NT2/D1 (cell line): ENCODE data around the gene ECM1.

Experiments used
- SUZ12 ChIP-seq: IDR thresholded peaks from 2 replicates; pipeline ENCODE4 v1.6.1; 2011; ENCODE audit not compliant: insufficient read length, insufficient read depth; ENCODE audit errors: extremely low read depth
- YY1 ChIP-seq: IDR thresholded peaks from 2 replicates; pipeline ENCODE4 v1.6.1; 2011; ENCODE audit not compliant: insufficient read length, insufficient read depth
- ZNF274 ChIP-seq: IDR thresholded peaks from 2 replicates; pipeline ENCODE4 v1.6.1; 2011; ENCODE audit warnings: mild to moderate bottlenecking, low read depth, low read length

GRCh38 chr1:150562446-150563339 lies 54.8 kb downstream of the ECM1 start:
- TF ChIP-seq YY1 (no peak), SUZ12 (no peak), ZNF274 (no peak)
